Stimulated activated CD8-positive, alpha-beta memory T cell treated with anti-CD3 and anti-CD28 coated beads, Interleukin-7, amount 100 ng/mL, for 1 hour (primary cell): ENCODE data around the gene PODXL2.
"Not testable (repeated sequence)": the region's sequence is repeated elsewhere in the genome, so short reads cannot be mapped to it uniquely, and the experiment has no call there.

Source experiments
- DNase-seq, 2 donors: peaks; one replicate each; pipeline ENCODE4 v3.0.0-alpha.2; 2020; ENCODE audit warnings: low read depth in 2 of 2

PODXL2 gene

DNA sequence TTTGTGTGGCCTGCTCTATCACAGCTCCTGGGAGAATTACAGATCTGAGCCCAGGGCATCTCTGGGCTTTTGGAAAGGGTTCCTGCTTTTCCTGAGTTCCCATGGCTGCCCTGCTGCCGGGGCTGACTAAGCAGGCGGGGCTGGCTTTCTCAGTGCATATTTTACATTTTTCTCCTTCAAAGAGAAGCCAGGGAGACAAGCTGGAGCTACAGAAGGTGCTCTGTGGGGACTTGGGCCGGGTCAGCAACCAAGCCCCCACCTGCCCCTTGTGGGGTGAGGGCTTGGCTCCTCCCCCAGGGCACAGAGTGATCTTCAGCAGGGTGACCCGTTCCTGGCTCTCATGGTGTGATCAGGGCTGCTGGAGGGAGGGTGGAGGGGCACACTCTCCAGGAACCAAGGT is 61.1 kb downstream of the PODXL2 start:
- DNase-seq: no peak

DNA sequence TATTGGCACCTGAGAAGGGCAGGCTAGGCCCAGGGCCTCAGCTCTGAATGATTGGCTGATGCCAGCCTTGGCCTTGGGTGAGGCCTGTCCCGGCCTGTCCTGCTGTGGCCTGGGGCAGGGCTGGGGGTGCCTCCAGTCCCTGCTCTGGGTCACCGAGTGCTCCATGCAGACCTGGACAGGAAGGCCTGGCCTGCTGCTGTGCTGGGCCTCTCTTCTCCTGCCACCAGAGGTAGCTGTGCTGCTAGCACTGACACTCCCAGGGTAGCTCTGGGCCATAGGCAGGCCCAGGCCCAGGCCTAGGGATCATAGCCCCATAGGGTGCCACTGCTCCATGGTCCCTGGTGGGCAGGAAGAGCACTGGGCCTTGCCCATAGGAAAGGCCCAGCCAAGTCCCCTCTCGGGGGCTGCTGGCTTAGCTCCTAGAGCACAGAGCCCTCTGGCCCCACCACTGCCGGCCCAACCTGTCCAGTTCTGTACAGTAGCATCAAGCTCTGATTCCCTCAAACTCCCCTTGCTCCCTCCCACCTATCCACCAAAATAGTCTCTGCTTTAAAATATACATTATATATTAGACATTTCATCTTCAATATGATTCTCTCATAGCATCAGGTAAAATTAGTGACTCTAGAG is 62.0 kb downstream of the PODXL2 start:
- DNase-seq: no peak

- DNase-seq: no peak
Observed at GRCh38 chr3:127691489-127691888, 62.5 kb downstream of the PODXL2 start.

- no peak for DNase-seq
Observed at GRCh38 chr3:127691974-127692373, 63.0 kb downstream of the PODXL2 start.

GRCh38 chr3:127692501-127693335 is 63.7 kb downstream of the PODXL2 start:
- DNase-seq: no peak

DNA sequence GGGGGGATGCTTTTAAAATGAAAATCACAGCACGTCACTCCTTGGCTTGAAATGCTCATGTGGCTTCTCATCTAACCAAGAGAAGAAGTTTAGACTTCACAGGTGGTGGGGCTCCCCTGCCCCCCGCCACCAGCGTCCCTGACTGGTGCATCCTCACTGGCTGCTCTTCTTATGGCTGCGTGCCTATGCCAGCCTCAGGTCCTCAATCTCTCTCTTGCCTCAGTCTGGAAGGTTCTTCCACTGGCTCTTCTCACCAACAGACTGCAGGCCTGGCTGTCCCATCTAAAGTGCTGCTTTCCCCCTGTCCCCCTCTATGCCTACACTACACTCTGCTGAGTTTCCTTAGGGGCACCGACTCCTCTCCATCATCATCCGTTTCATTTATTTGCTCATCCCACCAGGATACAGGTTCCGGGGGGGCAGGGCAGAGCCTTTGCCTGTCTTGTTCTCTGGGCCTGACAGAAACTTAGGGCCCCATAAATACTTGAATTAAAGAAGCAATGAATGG is 64.4 kb downstream of the PODXL2 start:
- no peak for DNase-seq

- no peak for DNase-seq
Observed at GRCh38 chr3:127694467-127695215, 65.7 kb downstream of the PODXL2 start.

- no peak for DNase-seq
Observed at GRCh38 chr3:127697551-127698240, 68.7 kb downstream of the PODXL2 start.

DNA sequence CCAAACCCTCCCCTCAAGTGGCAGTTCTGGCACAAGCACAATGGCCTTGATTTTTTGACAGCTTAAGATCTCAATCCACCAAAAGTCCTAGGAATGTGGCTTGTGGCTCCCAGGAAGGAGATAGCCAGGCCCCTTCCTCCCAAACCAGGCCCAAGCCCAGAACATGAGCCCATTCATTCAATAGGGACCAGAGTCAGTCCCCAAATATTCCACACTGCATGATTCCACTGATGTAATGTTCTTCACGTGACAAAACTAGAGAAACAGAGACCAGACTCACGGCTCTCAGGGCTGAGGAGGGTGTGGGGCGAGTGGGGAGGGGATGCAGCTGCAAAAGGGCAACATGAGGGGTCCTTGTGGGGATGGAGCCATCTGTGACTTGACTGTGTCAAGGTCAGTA is 69.3 kb downstream of the PODXL2 start:
- DNase-seq: no peak

GRCh38 chr3:127698691-127699415 is 69.9 kb downstream of the PODXL2 start:
- no peak for DNase-seq

- no peak for DNase-seq
Observed at GRCh38 chr3:127699416-127700300, 70.7 kb downstream of the PODXL2 start.

DNA sequence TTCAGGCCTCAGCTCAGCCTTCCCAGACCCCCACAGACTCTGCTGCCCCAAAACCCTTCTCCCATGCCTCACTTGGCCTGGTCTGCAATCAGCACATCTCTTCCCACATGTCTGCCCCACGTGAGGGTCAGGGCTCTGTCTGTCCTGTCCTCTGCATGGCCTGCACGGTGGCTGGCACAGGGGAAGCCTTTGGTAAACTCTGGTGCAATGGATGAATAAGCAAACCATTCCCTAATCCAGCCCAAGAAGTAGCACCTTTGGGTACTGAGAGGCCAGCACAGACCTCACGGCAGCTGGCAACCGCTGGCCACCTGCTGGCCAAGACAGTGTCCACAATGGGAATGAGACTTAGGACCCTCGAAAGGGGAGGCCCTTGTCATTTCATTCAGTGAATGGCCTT is 71.4 kb downstream of the PODXL2 start:
- no peak for DNase-seq

- DNase-seq: no peak
Observed at GRCh38 chr3:127701280-127701911, 72.4 kb downstream of the PODXL2 start.

- DNase-seq: no peak
Observed at GRCh38 chr3:127702151-127702578, 73.2 kb downstream of the PODXL2 start.

DNA sequence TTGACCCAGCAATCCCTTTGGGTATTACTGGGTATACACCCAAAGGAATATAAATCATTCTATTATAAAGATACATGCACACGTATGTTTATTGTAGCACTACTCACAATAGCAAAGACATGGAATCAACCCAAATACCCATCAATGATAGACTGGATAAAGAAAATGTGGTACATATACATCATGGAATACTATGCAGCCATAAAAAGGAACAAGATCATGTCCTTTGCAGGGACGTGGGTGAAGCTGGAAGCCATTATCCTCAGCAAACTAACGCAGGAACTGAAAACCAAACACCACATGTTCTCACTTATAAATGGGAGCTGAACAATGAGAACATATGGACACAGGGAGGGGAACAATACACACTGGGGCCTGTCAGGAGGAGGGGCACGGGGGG is 75.9 kb downstream of the PODXL2 start:
- not testable (repeated sequence) for DNase-seq

- no peak for DNase-seq
Observed at GRCh38 chr3:127706312-127706711, 77.3 kb downstream of the PODXL2 start.

- no peak for DNase-seq
Observed at GRCh38 chr3:127706785-127707351, 77.9 kb downstream of the PODXL2 start.

GRCh38 chr3:127707851-127708411 is 78.9 kb downstream of the PODXL2 start:
- DNase-seq: no peak

GRCh38 chr3:127708837-127709236 is 79.9 kb downstream of the PODXL2 start:
- no peak for DNase-seq
